ENCODE results near the gene HIGD1A.

Gene HIGD1A

GRCh38 chr3:42809202-42809601 is 4.9 kb upstream of the HIGD1A start, which contains the start of gene ACKR2:
ACKR2 (plus strand) TSS chr3:42809445; CDS start chr3:42864503, 55,058 bp downstream.
- Histone ChIP-seq H3K27ac (ENCODE audit: low read depth, low read length, poor library complexity, severe bottlenecking) (no peak within 1 kb of the TSS), H3K9ac (ENCODE audit: low read length) (no peak within 1 kb of the TSS), H3K27me3 (ENCODE audit: insufficient read depth, low read length) (no peaks in the 10 kb centered on the region), H3K79me2 (ENCODE audit: insufficient read depth, low read length) (no peaks in the 10 kb centered on the region), H3K9me3 (ENCODE audit: low read length) (no peaks in the 10 kb centered on the region), H2AFZ (ENCODE audit: low read length) (no peak within 1 kb of the TSS), H3K4me2 (ENCODE audit: low read length) (no peak within 1 kb of the TSS), H3K9me2 (ENCODE audit: low read depth, low read length) (no peaks in the 10 kb centered on the region), H3K4me3 (ENCODE audit: low read depth, low read length, poor library complexity, severe bottlenecking) (no peak within 1 kb of the TSS), H4K20me1 (ENCODE audit: insufficient read depth, low read length) (no peaks in the 10 kb centered on the region), H3K4me1 (ENCODE audit: insufficient read depth, low read length, severe bottlenecking) (peaks cover 6% of the 10 kb centered on the region), H3F3A (ENCODE audit: insufficient read depth, low read length) (no peaks in the 10 kb centered on the region), H3K36me3 (ENCODE audit: insufficient read depth, low read length) (no peaks in the 10 kb centered on the region)
- TF ChIP-seq CTCF (IDR thresholded peaks at IDR 0.05; ENCODE audit: low read length) (no peak), EZH2 (IDR thresholded peaks at IDR 0.05; ENCODE audit: borderline replicate concordance, low read length) (no peak)

DNA sequence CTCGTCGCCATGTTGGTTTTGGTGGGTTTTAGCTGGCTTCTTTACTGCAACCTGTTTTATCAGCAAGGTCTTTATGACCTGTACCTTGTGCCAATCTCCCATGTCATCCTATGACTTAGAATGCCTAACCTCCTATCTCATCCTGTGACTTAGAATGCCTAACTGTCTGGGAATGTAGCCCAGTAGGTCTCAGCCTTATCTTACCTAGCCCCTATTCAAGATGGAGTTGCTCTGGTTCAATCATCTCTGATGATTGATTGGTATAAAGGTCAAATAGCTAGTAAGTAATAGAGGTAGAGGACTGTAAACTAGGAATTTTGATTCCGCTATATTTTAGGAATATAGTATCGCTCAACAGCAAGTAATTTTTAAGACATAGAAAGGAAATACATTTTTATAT is 3.6 kb upstream of the HIGD1A start:
- Histone ChIP-seq H3K9me2 (ENCODE audit: low read depth, low read length) (no peaks in the 10 kb centered on the region), H3K4me2 (ENCODE audit: low read length) (no peak overlapping the region), H3K36me3 (ENCODE audit: insufficient read depth, low read length) (no peaks in the 10 kb centered on the region), H3K4me3 (ENCODE audit: low read depth, low read length, poor library complexity, severe bottlenecking) (no peak overlapping the region), H3K79me2 (ENCODE audit: insufficient read depth, low read length) (peaks cover 9% of the 10 kb centered on the region), H3K9me3 (ENCODE audit: low read length) (no peaks in the 10 kb centered on the region), H3K27me3 (ENCODE audit: insufficient read depth, low read length) (no peaks in the 10 kb centered on the region), H4K20me1 (ENCODE audit: insufficient read depth, low read length) (no peaks in the 10 kb centered on the region), H3K9ac (ENCODE audit: low read length) (no peak overlapping the region), H2AFZ (ENCODE audit: low read length) (no peak overlapping the region), H3F3A (ENCODE audit: insufficient read depth, low read length) (no peaks in the 10 kb centered on the region), H3K4me1 (ENCODE audit: insufficient read depth, low read length, severe bottlenecking) (peaks cover 10% of the 10 kb centered on the region), H3K27ac (ENCODE audit: low read depth, low read length, poor library complexity, severe bottlenecking) (no peak overlapping the region)
- TF ChIP-seq EZH2 (IDR thresholded peaks at IDR 0.05; ENCODE audit: borderline replicate concordance, low read length) = no peak
- no peak for TF ChIP-seq CTCF (IDR thresholded peaks at IDR 0.05; ENCODE audit: low read length)

GRCh38 chr3:42805141-42805821 is 991 bp upstream of the HIGD1A start:
- Histone ChIP-seq H3K4me2 (ENCODE audit: low read length) (peak overlapping the region; percentile 76), H3F3A (ENCODE audit: insufficient read depth, low read length) (no peaks in the 10 kb centered on the region), H3K36me3 (ENCODE audit: insufficient read depth, low read length) (peaks cover 12% of the 10 kb centered on the region; the same call in 1 of the 2 replicates), H3K4me3 (ENCODE audit: low read depth, low read length, poor library complexity, severe bottlenecking) (peak overlapping the region; percentile 90), H4K20me1 (ENCODE audit: insufficient read depth, low read length) (no peaks in the 10 kb centered on the region), H3K4me1 (ENCODE audit: insufficient read depth, low read length, severe bottlenecking) (peaks cover 35% of the 10 kb centered on the region), H3K9me3 (ENCODE audit: low read length) (no peaks in the 10 kb centered on the region), H2AFZ (ENCODE audit: low read length) (peak overlapping the region; percentile 84; the same call in 1 of the 2 replicates), H3K79me2 (ENCODE audit: insufficient read depth, low read length) (peaks cover 35% of the 10 kb centered on the region), H3K27me3 (ENCODE audit: insufficient read depth, low read length) (no peaks in the 10 kb centered on the region), H3K9me2 (ENCODE audit: low read depth, low read length) (no peaks in the 10 kb centered on the region), H3K27ac (ENCODE audit: low read depth, low read length, poor library complexity, severe bottlenecking) (no peak overlapping the region), H3K9ac (ENCODE audit: low read length) (peak overlapping the region; percentile 95; the same call in 1 of the 2 replicates)
- TF ChIP-seq CTCF (IDR thresholded peaks at IDR 0.05; ENCODE audit: low read length) = no peak
- TF ChIP-seq EZH2 (IDR thresholded peaks at IDR 0.05; ENCODE audit: borderline replicate concordance, low read length) = no peak

All from OCI-LY1 (cell line).